Measurements from ENCODE around the gene LRBA. TPM values are rescaled to one million over a fixed set of nuclear protein-coding genes. Genes with fewer than 3 reads are reported as not detected.
A peak's percentile ranks its signal among the peaks of the same experiment; 100 is the strongest.

LRBA gene
- polyA plus RNA-seq, 1 of the 3 experiments (the other 2 are of a cell fraction), result 11.4 TPM

DNA sequence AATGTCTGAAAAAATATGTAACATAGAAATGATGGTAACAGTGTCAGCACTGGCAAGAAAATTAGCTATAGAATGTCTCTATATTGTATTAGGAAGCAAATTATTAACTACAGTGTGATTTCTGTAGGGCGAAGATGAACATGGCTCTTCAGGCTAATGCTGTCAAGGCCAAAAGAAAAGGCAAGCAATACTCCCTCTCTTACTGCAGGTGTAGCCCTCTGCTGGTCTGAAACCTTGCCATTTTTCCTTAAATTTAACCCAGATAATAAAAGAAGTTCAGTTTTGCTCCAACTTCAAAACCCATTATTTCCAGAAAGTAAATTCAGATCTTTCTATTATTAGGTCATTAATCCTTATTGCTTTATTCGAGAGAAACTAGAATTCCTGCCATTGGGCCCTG lies 215.9 kb downstream of the LRBA start (continued):
- TF ChIP-seq RAD21 (IDR thresholded peaks at IDR 0.05; ENCODE audit: low read length) (0 out of 2 replicates have a peak, but pooled peaks have one; percentile 11), RFX5 (IDR thresholded peaks at IDR 0.05; ENCODE audit: low read length) (no peak), NFIC (IDR thresholded peaks at IDR 0.05; ENCODE audit: borderline replicate concordance) (no peak), MEF2A (IDR thresholded peaks at IDR 0.05; ENCODE audit: borderline replicate concordance, low read depth) (no peak), CHD2 (IDR thresholded peaks at IDR 0.05; ENCODE audit: low read length, partially characterized antibody) (no peak)
- TF ChIP-seq, protein P1, sequence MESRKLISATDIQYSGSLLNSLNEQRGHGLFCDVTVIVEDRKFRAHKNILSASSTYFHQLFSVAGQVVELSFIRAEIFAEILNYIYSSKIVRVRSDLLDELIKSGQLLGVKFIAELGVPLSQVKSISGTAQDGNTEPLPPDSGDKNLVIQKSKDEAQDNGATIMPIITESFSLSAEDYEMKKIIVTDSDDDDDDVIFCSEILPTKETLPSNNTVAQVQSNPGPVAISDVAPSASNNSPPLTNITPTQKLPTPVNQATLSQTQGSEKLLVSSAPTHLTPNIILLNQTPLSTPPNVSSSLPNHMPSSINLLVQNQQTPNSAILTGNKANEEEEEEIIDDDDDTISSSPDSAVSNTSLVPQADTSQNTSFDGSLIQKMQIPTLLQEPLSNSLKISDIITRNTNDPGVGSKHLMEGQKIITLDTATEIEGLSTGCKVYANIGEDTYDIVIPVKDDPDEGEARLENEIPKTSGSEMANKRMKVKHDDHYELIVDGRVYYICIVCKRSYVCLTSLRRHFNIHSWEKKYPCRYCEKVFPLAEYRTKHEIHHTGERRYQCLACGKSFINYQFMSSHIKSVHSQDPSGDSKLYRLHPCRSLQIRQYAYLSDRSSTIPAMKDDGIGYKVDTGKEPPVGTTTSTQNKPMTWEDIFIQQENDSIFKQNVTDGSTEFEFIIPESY (IDR thresholded peaks at IDR 0.05; ENCODE audit: borderline replicate concordance, low read depth), result no peak
- TF ChIP-seq, protein P2, sequence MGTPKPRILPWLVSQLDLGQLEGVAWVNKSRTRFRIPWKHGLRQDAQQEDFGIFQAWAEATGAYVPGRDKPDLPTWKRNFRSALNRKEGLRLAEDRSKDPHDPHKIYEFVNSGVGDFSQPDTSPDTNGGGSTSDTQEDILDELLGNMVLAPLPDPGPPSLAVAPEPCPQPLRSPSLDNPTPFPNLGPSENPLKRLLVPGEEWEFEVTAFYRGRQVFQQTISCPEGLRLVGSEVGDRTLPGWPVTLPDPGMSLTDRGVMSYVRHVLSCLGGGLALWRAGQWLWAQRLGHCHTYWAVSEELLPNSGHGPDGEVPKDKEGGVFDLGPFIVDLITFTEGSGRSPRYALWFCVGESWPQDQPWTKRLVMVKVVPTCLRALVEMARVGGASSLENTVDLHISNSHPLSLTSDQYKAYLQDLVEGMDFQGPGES (IDR thresholded peaks at IDR 0.05; ENCODE audit: low read depth, low read length), result no peak

DNA sequence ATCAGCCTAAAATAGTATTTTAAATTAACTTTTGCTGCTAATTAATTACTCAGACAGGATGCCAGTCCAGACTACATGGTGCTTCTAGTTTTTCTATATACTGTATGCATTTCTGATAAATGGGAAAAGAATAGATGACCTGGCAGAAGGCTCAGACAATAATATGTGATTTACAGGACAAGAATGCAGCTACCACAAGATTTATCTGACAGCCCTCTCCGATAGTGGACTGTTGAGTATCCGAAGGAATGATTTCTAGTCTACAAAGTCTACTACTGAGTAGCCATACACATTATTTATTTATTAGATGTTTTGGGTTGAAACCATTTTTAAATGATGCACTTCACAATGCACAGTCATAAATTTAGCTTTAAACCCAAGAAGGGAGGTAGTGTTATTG lies 220.4 kb downstream of the LRBA start:
- no peak overlapping the region for H3K4me2 ChIP-seq
- ChIA-PET POLR2A (no interaction called here), CTCF (interaction anchor here (1.4 to 2.2 kb wide), 2 partner anchors 15 to 552 kb away, joined by 4 to 9 read pairs; no protein-coding TSS in a partner anchor)
- H2AFZ ChIP-seq (ENCODE audit: low read depth), result no peak overlapping the region
- H3K4me1 ChIP-seq (ENCODE audit: control insufficient read depth in 1 of 2, insufficient read depth in 2 of 2, low read depth in 1 of 2, low read length in 1 of 2), result peaks cover 0 to 5% of the 10 kb centered on the region in 2 experiments; a peak in 2 of 4 replicates
- H3K4me3 ChIP-seq (ENCODE audit: low read depth in 2 of 2, low read length in 1 of 2), result no peak overlapping the region
- no peak overlapping the region for H3K27ac ChIP-seq (ENCODE audit: low read depth in 2 of 2, low read length in 1 of 2)
- no peaks in the 10 kb centered on the region for H3K36me3 ChIP-seq (replicated peaks in 1 of 2; ENCODE audit: control insufficient read depth in 1 of 2, insufficient read depth in 2 of 2, low read length in 1 of 2)
- no peak overlapping the region for H3K9ac ChIP-seq
- H3F3A ChIP-seq (replicated peaks; ENCODE audit: insufficient read depth), result no peaks in the 10 kb centered on the region
- no peaks in the 10 kb centered on the region for H3K27me3 ChIP-seq (ENCODE audit: insufficient read depth)
- no peaks in the 10 kb centered on the region for H4K20me1 ChIP-seq (ENCODE audit: insufficient read depth)
- H3K9me2 ChIP-seq, result no peaks in the 10 kb centered on the region; the same call in 1 of the 2 replicates
- H3K79me2 ChIP-seq (ENCODE audit: insufficient read depth), result no peaks in the 10 kb centered on the region
- no peaks in the 10 kb centered on the region for H3K9me3 ChIP-seq
- 26% methylated on average over 2 of the region's 2 CpGs for WGBS (ENCODE audit: low lambda C conversion rate)
- DNase-seq, result no peak
- no peak for TF ChIP-seq MEF2A (IDR thresholded peaks at IDR 0.05; ENCODE audit: borderline replicate concordance, low read depth)
- no peak for TF ChIP-seq MXI1 (IDR thresholded peaks at IDR 0.05; ENCODE audit: low read depth, low read length)
- TF ChIP-seq GABPA (IDR thresholded peaks at IDR 0.05; ENCODE audit: low read depth), result no peak
- TF ChIP-seq, protein P3, sequence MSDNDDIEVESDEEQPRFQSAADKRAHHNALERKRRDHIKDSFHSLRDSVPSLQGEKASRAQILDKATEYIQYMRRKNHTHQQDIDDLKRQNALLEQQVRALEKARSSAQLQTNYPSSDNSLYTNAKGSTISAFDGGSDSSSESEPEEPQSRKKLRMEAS (IDR thresholded peaks at IDR 0.05; ENCODE audit: low read depth), result no peak
- TF ChIP-seq, protein P4, sequence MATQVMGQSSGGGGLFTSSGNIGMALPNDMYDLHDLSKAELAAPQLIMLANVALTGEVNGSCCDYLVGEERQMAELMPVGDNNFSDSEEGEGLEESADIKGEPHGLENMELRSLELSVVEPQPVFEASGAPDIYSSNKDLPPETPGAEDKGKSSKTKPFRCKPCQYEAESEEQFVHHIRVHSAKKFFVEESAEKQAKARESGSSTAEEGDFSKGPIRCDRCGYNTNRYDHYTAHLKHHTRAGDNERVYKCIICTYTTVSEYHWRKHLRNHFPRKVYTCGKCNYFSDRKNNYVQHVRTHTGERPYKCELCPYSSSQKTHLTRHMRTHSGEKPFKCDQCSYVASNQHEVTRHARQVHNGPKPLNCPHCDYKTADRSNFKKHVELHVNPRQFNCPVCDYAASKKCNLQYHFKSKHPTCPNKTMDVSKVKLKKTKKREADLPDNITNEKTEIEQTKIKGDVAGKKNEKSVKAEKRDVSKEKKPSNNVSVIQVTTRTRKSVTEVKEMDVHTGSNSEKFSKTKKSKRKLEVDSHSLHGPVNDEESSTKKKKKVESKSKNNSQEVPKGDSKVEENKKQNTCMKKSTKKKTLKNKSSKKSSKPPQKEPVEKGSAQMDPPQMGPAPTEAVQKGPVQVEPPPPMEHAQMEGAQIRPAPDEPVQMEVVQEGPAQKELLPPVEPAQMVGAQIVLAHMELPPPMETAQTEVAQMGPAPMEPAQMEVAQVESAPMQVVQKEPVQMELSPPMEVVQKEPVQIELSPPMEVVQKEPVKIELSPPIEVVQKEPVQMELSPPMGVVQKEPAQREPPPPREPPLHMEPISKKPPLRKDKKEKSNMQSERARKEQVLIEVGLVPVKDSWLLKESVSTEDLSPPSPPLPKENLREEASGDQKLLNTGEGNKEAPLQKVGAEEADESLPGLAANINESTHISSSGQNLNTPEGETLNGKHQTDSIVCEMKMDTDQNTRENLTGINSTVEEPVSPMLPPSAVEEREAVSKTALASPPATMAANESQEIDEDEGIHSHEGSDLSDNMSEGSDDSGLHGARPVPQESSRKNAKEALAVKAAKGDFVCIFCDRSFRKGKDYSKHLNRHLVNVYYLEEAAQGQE (IDR thresholded peaks at IDR 0.05; ENCODE audit: low read depth, low read length), result no peak
- TF ChIP-seq RXRA (IDR thresholded peaks at IDR 0.05; ENCODE audit: borderline replicate concordance, low read depth), result no peak
- TF ChIP-seq, protein P5, sequence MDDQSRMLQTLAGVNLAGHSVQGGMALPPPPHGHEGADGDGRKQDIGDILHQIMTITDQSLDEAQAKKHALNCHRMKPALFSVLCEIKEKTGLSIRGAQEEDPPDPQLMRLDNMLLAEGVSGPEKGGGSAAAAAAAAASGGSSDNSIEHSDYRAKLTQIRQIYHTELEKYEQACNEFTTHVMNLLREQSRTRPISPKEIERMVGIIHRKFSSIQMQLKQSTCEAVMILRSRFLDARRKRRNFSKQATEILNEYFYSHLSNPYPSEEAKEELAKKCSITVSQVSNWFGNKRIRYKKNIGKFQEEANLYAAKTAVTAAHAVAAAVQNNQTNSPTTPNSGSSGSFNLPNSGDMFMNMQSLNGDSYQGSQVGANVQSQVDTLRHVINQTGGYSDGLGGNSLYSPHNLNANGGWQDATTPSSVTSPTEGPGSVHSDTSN (IDR thresholded peaks at IDR 0.05), result peak; percentile 83
- TF ChIP-seq SMC3 (IDR thresholded peaks at IDR 0.05; ENCODE audit: low read depth, low read length), result no peak
- TF ChIP-seq POLR2AphosphoS5 (IDR thresholded peaks at IDR 0.05; ENCODE audit: low read depth, low read length), result no peak
- TF ChIP-seq NFIC (IDR thresholded peaks at IDR 0.05; ENCODE audit: borderline replicate concordance), result no peak
- TF ChIP-seq EP300 (IDR thresholded peaks at IDR 0.05; ENCODE audit: borderline replicate concordance in 1 of 2, low read depth in 1 of 2, low read length in 1 of 2), result peak in 1 of 2 experiments; percentile 25; a peak in 1 of 4 replicates
- peak; percentile 23; the same call in 1 of the 2 replicates for TF ChIP-seq FOSL2 (IDR thresholded peaks at IDR 0.05; ENCODE audit: borderline replicate concordance, low read depth)
- peak; percentile 43; the same call in 1 of the 2 replicates for TF ChIP-seq TEAD4 (IDR thresholded peaks at IDR 0.05; ENCODE audit: borderline replicate concordance, insufficient read depth)
- TF ChIP-seq CHD2 (IDR thresholded peaks at IDR 0.05; ENCODE audit: low read length, partially characterized antibody), result no peak
- TF ChIP-seq EZH2phosphoT487 (IDR thresholded peaks at IDR 0.05; ENCODE audit: borderline replicate concordance, low read depth), result no peak
- peak; percentile 51 for TF ChIP-seq JUND (IDR thresholded peaks at IDR 0.05)
- TF ChIP-seq, protein P6, sequence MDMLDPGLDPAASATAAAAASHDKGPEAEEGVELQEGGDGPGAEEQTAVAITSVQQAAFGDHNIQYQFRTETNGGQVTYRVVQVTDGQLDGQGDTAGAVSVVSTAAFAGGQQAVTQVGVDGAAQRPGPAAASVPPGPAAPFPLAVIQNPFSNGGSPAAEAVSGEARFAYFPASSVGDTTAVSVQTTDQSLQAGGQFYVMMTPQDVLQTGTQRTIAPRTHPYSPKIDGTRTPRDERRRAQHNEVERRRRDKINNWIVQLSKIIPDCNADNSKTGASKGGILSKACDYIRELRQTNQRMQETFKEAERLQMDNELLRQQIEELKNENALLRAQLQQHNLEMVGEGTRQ (IDR thresholded peaks at IDR 0.05; ENCODE audit: borderline replicate concordance, low read depth, low read length), result no peak
- TF ChIP-seq TCF12 (IDR thresholded peaks at IDR 0.05), result peak; percentile 44; the same call in 1 of the 2 replicates

Data from SK-N-SH (cell line).